A673 (cell line): ENCODE results near the gene L1TD1.

Source experiments
- EZH2 ChIP-seq: fragments of 200-600 bp; sonication (generic); IDR thresholded peaks from 2 replicates; pipeline ENCODE4 v1.6.1; 2017; ENCODE audit warnings: borderline replicate concordance, low read depth, mild to moderate bottlenecking, mixed read lengths, antibody characterized with exemption, low read length; ENCODE audit not compliant: poor library complexity, severe bottlenecking
- TF ChIP-seq, protein P1 (sequence below): fragments of 300-800, 200-600 bp; sonication (generic); conservative IDR thresholded peaks from 2 replicates; pipeline ENCODE4 v1.5.1; 2017; ENCODE audit warnings: low read depth, mild to moderate bottlenecking, antibody characterized with exemption, low read length, moderate library complexity, mixed read lengths

DNA sequence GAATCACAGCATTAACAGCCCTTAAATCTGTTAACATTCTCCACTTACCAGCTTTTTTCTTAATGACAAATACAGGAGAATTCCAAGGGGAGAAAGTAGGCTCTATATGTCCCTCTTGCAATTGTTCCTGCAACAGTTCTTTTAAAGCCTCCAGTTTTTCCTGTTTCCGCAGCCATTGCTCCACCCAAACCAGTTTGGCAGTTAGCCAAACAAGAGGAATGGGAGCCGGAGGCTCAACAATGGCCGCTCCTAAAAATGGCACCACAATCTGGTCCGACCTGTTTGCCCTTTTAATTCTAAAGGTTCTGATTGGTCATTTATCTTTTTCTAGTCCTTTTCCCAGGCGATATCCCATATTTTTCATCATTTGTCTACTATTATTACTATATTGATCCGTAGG is 14.0 kb upstream of the L1TD1 start:
- TF ChIP-seq EZH2 = no peak
- TF ChIP-seq, protein P1, sequence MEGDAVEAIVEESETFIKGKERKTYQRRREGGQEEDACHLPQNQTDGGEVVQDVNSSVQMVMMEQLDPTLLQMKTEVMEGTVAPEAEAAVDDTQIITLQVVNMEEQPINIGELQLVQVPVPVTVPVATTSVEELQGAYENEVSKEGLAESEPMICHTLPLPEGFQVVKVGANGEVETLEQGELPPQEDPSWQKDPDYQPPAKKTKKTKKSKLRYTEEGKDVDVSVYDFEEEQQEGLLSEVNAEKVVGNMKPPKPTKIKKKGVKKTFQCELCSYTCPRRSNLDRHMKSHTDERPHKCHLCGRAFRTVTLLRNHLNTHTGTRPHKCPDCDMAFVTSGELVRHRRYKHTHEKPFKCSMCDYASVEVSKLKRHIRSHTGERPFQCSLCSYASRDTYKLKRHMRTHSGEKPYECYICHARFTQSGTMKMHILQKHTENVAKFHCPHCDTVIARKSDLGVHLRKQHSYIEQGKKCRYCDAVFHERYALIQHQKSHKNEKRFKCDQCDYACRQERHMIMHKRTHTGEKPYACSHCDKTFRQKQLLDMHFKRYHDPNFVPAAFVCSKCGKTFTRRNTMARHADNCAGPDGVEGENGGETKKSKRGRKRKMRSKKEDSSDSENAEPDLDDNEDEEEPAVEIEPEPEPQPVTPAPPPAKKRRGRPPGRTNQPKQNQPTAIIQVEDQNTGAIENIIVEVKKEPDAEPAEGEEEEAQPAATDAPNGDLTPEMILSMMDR = no peak
